CD8-positive, alpha-beta memory T cell (primary cell): ENCODE results near the gene BACH2. TPM values are rescaled to one million over a fixed set of nuclear protein-coding genes. Genes with fewer than 3 reads are reported as not detected.
A peak's percentile ranks its signal among the peaks of the same experiment; 100 is the strongest.

Experiments
- CTCF ChIA-PET: fragments of 350-600 bp; sonication (Branson Sonifier 250); formaldehyde crosslinking; loops from one replicate; lab custom pipeline; 2021; ENCODE audit warnings: antibody characterized with exemption; lab: Charles Lee
- POLR2A ChIA-PET: fragments of 350-600 bp; sonication (Branson Sonifier 250); formaldehyde crosslinking; loops from one replicate; lab custom pipeline; 2021; ENCODE audit warnings: antibody characterized with exemption; lab: Charles Lee
- DNase-seq, 5 donors: peaks; one replicate each; pipeline versions ENCODE4 v3.0.0 to v3.0.0-alpha.2; 2020 to 2022; ENCODE audit warnings: mixed read lengths in 1 of 5
- H3K27ac ChIP-seq: one replicate; pipeline ENCODE4 v1.7.0; 2013; ENCODE audit warnings: low read depth, mild to moderate bottlenecking, low read length, moderate library complexity
- H3K27me3 ChIP-seq: 2 replicates; pipeline ENCODE4 v1.7.0; 2013; ENCODE audit warnings: low read length, mild to moderate bottlenecking; ENCODE audit not compliant: insufficient read depth, poor library complexity, severe bottlenecking
- H3K36me3 ChIP-seq: 2 replicates; pipeline ENCODE4 v1.7.0; 2013; ENCODE audit warnings: mild to moderate bottlenecking, low read length, moderate library complexity; ENCODE audit not compliant: insufficient read depth
- H3K4me1 ChIP-seq: 2 replicates; pipeline ENCODE4 v1.7.0; 2013; ENCODE audit warnings: mild to moderate bottlenecking, low read length, moderate library complexity; ENCODE audit not compliant: insufficient read depth
- H3K4me3 ChIP-seq: 2 replicates; pipeline ENCODE4 v1.7.0; 2013; ENCODE audit warnings: mild to moderate bottlenecking, low read length
- H3K9me3 ChIP-seq: 2 replicates; pipeline ENCODE4 v1.7.0; 2013; ENCODE audit warnings: mild to moderate bottlenecking, low read length
- H3K27ac Mint-ChIP-seq, 8 donors: one replicate each; pipeline ENCODE4 v1.8.0; 2020 to 2021; ENCODE audit warnings: mixed read lengths in 8 of 8, mild to moderate bottlenecking in 6 of 8, inconsistent platforms in 3 of 8, moderate library complexity in 3 of 8
- H3K27me3 Mint-ChIP-seq, 2 donors: one replicate each; pipeline ENCODE4 v1.8.0; 2020 to 2021; ENCODE audit warnings: mixed read lengths in 2 of 2, mild to moderate bottlenecking in 1 of 2, moderate library complexity in 1 of 2
- H3K36me3 Mint-ChIP-seq, 3 donors: one replicate each; pipeline ENCODE4 v1.8.0; 2020 to 2021; ENCODE audit warnings: mixed read lengths in 3 of 3, inconsistent platforms in 1 of 3, mild to moderate bottlenecking in 1 of 3
- H3K4me1 Mint-ChIP-seq, 3 donors: one replicate each; pipeline ENCODE4 v1.8.0; 2020 to 2021; ENCODE audit warnings: mixed read lengths in 3 of 3, inconsistent platforms in 1 of 3, mild to moderate bottlenecking in 1 of 3
- H3K4me3 Mint-ChIP-seq, 7 donors: one replicate each; pipeline ENCODE4 v1.8.0; 2020 to 2021; ENCODE audit warnings: mixed read lengths in 7 of 7, mild to moderate bottlenecking in 6 of 7, moderate library complexity in 4 of 7, inconsistent platforms in 2 of 7
- H3K9me3 Mint-ChIP-seq, 5 donors: one replicate each; pipeline ENCODE4 v1.8.0; 2020 to 2022; ENCODE audit warnings: mixed read lengths in 5 of 5, mild to moderate bottlenecking in 3 of 5, moderate library complexity in 2 of 5, inconsistent platforms in 1 of 5
- polyA plus RNA-seq: library from polyadenylated mRNA; unstranded; fragments of 300-500 nt; fragmentation: Illumina TruSeq; gene quantifications from one replicate; pipeline ENCODE4 v1.2.3, GENCODE V29; 2021
- total RNA-seq, 2 experiments: library from RNA; stranded (reverse); gene quantifications; one replicate each; pipeline ENCODE4 v1.2.3, GENCODE V29; 2021

The BACH2 gene
- total and polyA plus RNA-seq, 3 experiments from 2014 or later: 7.4 to 41.8 (median 39.9) TPM

DNA sequence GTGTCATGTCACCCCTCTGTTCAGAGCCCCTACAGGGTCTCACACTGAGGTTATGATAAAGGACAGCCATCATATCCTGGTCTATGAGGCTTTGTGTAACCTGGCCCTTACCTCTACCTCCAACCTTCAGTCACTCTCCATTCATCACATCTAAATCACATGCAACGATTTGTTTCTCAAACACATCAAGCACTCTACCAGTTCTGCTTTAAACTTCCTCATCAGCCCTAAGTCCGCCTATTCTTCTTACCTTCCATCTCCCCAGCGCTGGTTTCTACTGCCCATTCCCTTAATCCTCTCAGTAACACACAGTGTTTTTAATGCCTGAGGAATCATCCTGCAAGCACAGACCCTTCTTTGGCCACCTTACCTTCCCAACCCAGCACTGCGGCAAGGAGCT, 17.9 kb upstream of the BACH2 start:
- Histone ChIP-seq H3K36me3 (no peaks in the 10 kb centered on the region), H3K27ac (no peak overlapping the region), H3K4me1 (no peaks in the 10 kb centered on the region), H3K4me3 (no peak overlapping the region), H3K27me3 (no peaks in the 10 kb centered on the region), H3K9me3 (no peaks in the 10 kb centered on the region)
- ChIA-PET CTCF (no interaction called here), POLR2A (no interaction called here)
- no peak for DNase-seq
- H3K27ac Mint-ChIP-seq: no peak overlapping the region
- peaks cover 10 to 20% of the 10 kb centered on the region in 2 donors for H3K27me3 Mint-ChIP-seq
- H3K4me1 Mint-ChIP-seq: peaks cover 0 to 4% (median 0%) of the 10 kb centered on the region in 3 donors
- no peak overlapping the region for H3K4me3 Mint-ChIP-seq
- peaks cover 0 to 3% (median 0%) of the 10 kb centered on the region in 3 donors for H3K36me3 Mint-ChIP-seq
- no peaks in the 10 kb centered on the region for H3K9me3 Mint-ChIP-seq

DNA sequence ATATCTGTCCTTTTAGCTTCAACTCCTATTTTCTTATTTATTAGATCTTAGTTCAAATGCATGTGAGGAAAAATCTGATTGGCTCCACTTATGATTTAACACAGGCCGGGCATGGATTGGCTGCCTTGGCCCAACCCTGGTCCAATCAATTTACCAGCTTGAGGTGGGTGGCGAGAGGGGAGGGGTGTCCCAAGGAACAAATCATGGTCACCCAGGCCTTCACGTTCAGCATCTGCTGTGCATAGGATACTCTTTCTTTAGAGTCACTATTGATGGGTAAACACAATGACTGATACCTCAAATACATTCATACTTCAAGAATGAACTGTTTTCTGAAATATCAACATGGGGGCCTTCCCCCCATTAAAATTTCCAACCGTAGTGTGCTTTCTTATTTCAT, 14.9 kb upstream of the BACH2 start:
- no peak for DNase-seq
- Histone ChIP-seq H3K4me3 (no peak overlapping the region), H3K9me3 (no peaks in the 10 kb centered on the region), H3K36me3 (no peaks in the 10 kb centered on the region), H3K27ac (no peak overlapping the region), H3K27me3 (no peaks in the 10 kb centered on the region), H3K4me1 (no peaks in the 10 kb centered on the region)
- Mint-ChIP-seq H3K9me3 (no peaks in the 10 kb centered on the region), H3K4me1 (no peaks in the 10 kb centered on the region), H3K4me3 (no peak overlapping the region), H3K27me3 (peaks cover 11 to 26% of the 10 kb centered on the region in 2 donors), H3K27ac (no peak overlapping the region), H3K36me3 (peaks cover 0 to 3% (median 0%) of the 10 kb centered on the region in 3 donors)
- ChIA-PET POLR2A (no interaction called here), CTCF (no interaction called here)

- CTCF ChIA-PET: no interaction called here
- no peak overlapping the region for H3K27ac Mint-ChIP-seq
- H3K4me1 ChIP-seq: peaks cover 3% of the 10 kb centered on the region
- H3K4me1 Mint-ChIP-seq: no peaks in the 10 kb centered on the region
- no peak overlapping the region for H3K4me3 Mint-ChIP-seq
- H3K9me3 ChIP-seq: no peaks in the 10 kb centered on the region
- H3K27me3 ChIP-seq: no peaks in the 10 kb centered on the region
- POLR2A ChIA-PET: no interaction called here
- H3K27ac ChIP-seq: no peak overlapping the region
- peaks cover 0 to 3% (median 0%) of the 10 kb centered on the region in 3 donors for H3K36me3 Mint-ChIP-seq
- DNase-seq: no peak
- H3K36me3 ChIP-seq: no peaks in the 10 kb centered on the region
- no peak overlapping the region for H3K4me3 ChIP-seq
- peaks cover 9 to 26% of the 10 kb centered on the region in 2 donors for H3K27me3 Mint-ChIP-seq
- no peaks in the 10 kb centered on the region for H3K9me3 Mint-ChIP-seq
These were observed 9.3 kb upstream of the BACH2 start for GRCh38 chr6:90305800-90306448.

DNA sequence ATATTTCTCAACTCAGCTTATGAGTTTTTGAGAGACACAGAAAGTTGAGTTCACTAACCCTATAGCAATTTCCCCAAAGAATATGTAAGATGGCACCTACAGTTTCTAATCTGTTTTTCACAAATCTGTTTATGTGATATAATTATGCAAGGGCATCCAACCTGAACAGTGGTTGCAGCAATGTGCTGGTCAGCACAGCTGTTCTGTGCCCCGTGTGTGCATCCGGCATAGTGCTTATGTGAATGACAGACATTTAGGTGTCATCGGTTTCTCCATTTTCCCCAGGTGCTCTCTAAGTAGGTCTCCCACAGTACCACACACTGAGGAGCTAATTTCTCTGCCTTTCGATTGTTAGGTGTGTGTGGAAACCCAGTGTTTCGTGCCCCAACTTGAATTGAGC, 7.7 kb upstream of the BACH2 start:
- no peak overlapping the region for H3K27ac ChIP-seq
- Mint-ChIP-seq H3K4me1 (no peaks in the 10 kb centered on the region), H3K27me3 (peaks cover 6 to 22% of the 10 kb centered on the region in 2 donors)

DNA sequence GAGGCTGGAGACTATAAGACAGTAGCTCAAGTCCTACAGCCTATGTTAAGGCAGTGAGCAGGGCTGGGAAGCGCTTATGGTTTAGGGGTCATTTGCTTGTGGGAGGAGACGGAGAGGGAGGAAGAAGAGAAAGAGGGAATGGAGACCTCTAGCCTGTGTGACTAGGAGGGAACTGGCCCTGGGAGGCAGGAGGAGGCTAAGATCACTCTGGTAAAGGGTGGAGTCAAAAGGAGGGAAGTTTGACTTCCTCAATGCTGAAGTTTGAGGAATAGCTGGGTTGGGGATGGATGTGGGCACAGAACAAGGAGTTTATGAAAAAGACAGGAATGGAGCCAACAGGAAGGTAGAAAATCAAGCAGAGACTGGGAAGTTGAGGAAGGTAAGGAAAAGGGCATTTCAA, 6.4 kb upstream of the BACH2 start:
- no peak overlapping the region for H3K27ac ChIP-seq
- Mint-ChIP-seq H3K27ac (no peak overlapping the region), H3K9me3 (no peaks in the 10 kb centered on the region), H3K4me1 (peaks cover 0 to 4% (median under 1%) of the 10 kb centered on the region in 3 donors), H3K4me3 (no peak overlapping the region), H3K36me3 (no peaks in the 10 kb centered on the region), H3K27me3 (peaks cover 3 to 19% of the 10 kb centered on the region in 2 donors)
- no peak overlapping the region for H3K4me3 ChIP-seq
- CTCF ChIA-PET: interaction anchor here (0.9 to 1.2 kb wide), 2 partner anchors 12 to 362 kb away, joined by 3 read pairs; no protein-coding TSS in a partner anchor
- POLR2A ChIA-PET: interaction anchor here (0.7 kb wide), 1 partner anchor 177 kb away, joined by 3 read pairs; no protein-coding TSS in a partner anchor
- DNase-seq: no peak
- H3K27me3 ChIP-seq: no peaks in the 10 kb centered on the region
- no peaks in the 10 kb centered on the region for H3K9me3 ChIP-seq
- H3K4me1 ChIP-seq: peaks cover 3% of the 10 kb centered on the region
- no peaks in the 10 kb centered on the region for H3K36me3 ChIP-seq

More for the DNA sequence above, 7.7 kb upstream of the BACH2 start:
- H3K9me3 ChIP-seq: no peaks in the 10 kb centered on the region
- CTCF ChIA-PET: interaction anchor here (0.7 to 1.7 kb wide), 4 partner anchors 9 to 364 kb away, joined by 3 to 8 read pairs (median 4); no protein-coding TSS in a partner anchor
- H3K27me3 ChIP-seq: no peaks in the 10 kb centered on the region
- H3K4me1 ChIP-seq: peaks cover 3% of the 10 kb centered on the region
- no peaks in the 10 kb centered on the region for H3K36me3 ChIP-seq
- no peaks in the 10 kb centered on the region for H3K36me3 Mint-ChIP-seq
- H3K27ac Mint-ChIP-seq: peak overlapping the region in 2 of 8 donors; percentile 21 to 29
- H3K9me3 Mint-ChIP-seq: no peaks in the 10 kb centered on the region
- H3K4me3 Mint-ChIP-seq: no peak overlapping the region
- POLR2A ChIA-PET: interaction anchor here (0.6 kb wide), 1 partner anchor 74 kb away, joined by 4 read pairs; no protein-coding TSS in a partner anchor
- DNase-seq: no peak
- no peak overlapping the region for H3K4me3 ChIP-seq

DNA sequence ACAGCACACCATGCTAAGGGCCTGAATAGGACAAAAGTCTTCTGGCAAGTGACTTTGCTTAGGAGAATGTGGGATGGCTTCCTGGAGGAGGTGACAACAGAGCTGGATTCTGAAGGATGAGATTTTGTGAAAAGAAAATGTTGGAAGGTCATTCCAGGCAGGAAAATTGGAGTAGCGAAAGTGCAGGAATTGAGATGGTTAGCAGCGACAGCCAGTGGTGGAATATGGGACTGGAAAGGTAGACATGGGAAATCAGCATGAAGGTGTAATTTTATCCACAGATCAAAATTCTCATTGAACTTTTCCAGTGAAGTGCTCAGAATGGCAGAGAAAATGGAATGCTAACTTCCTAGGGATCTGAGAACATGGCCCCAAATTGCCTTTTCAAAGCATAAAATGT, 5.7 kb upstream of the BACH2 start:
- Mint-ChIP-seq H3K4me1 (peaks cover 0 to 7% (median 6%) of the 10 kb centered on the region in 3 donors), H3K36me3 (no peaks in the 10 kb centered on the region), H3K9me3 (no peaks in the 10 kb centered on the region), H3K27ac (no peak overlapping the region), H3K27me3 (peaks cover 3 to 19% of the 10 kb centered on the region in 2 donors), H3K4me3 (no peak overlapping the region)
- Histone ChIP-seq H3K36me3 (no peaks in the 10 kb centered on the region), H3K27ac (no peak overlapping the region), H3K27me3 (no peaks in the 10 kb centered on the region), H3K4me1 (peaks cover 3% of the 10 kb centered on the region), H3K9me3 (no peaks in the 10 kb centered on the region), H3K4me3 (no peak overlapping the region)
- no peak for DNase-seq
- ChIA-PET CTCF (no interaction called here), POLR2A (no interaction called here)

DNA sequence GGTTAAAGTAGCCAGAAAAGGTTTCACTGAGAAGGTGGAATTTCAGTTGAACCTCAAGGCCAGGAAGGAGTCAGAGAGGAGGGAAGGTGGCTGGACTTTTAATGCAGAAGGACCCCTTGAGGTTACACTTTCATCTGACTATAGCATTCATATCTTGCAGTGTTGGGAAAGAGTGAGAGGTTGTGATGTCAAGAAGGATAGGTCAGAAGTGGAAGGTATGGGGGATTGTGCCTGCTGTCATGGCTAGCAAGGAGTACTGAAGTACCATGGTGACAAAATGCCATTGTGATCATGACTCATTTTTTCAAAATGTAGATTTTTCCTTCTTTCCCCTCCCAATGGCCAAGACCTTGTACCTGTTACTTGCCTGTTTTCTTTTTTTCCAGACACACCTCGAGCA, 5.2 kb upstream of the BACH2 start:
- no peak overlapping the region for H3K4me3 ChIP-seq
- H3K27me3 ChIP-seq: no peaks in the 10 kb centered on the region
- H3K9me3 ChIP-seq: no peaks in the 10 kb centered on the region
- no peaks in the 10 kb centered on the region for H3K9me3 Mint-ChIP-seq
- H3K36me3 ChIP-seq: no peaks in the 10 kb centered on the region
- peaks cover 3 to 16% of the 10 kb centered on the region in 2 donors for H3K27me3 Mint-ChIP-seq
- CTCF ChIA-PET: no interaction called here
- H3K36me3 Mint-ChIP-seq: no peaks in the 10 kb centered on the region
- H3K4me1 ChIP-seq: peaks cover 3% of the 10 kb centered on the region
- no peak overlapping the region for H3K27ac Mint-ChIP-seq
- H3K4me1 Mint-ChIP-seq: peaks cover 0 to 9% (median 6%) of the 10 kb centered on the region in 3 donors
- no peak overlapping the region for H3K4me3 Mint-ChIP-seq
- POLR2A ChIA-PET: no interaction called here
- no peak overlapping the region for H3K27ac ChIP-seq
- DNase-seq: no peak

DNA sequence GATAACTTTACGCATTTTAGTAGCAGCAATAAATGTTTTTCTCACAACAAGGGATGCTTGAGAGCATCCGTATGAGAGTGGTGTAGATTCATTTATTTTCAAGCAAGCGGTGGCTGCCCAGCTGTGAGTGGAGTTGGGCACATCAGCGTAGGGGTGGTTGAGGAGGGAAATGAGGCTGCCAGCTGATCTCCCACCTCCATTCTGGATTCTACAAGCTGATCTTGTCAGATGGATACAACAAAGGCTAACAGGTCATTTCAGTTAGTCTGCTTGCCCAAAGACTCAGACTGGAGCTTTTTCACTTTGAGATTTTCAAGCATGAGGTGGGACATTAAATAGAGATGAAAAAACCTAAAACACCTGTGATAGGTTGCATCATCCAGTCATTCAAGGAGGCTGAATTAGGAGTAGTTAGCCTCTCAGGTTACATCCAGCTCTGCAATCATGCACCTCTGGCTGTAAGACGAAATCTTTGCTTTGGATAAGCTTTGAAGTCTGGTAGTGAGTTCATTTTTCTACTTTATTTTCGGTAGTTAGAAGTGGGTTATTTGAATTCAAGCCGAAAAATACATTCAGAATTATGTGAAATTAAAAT, 1.9 kb upstream of the BACH2 start:
- Mint-ChIP-seq H3K36me3 (peaks cover 0 to 6% (median 0%) of the 10 kb centered on the region in 3 donors), H3K9me3 (no peaks in the 10 kb centered on the region), H3K27ac (peak overlapping the region in 7 of 8 donors; percentile 5 to 91 (median 79)), H3K27me3 (peaks cover 6 to 15% of the 10 kb centered on the region in 2 donors), H3K4me1 (peaks cover 13 to 22% (median 20%) of the 10 kb centered on the region in 3 donors), H3K4me3 (peak overlapping the region in 5 of 7 donors; percentile 26 to 79 (median 73))
- no peak for DNase-seq
- Histone ChIP-seq H3K27me3 (no peaks in the 10 kb centered on the region), H3K9me3 (no peaks in the 10 kb centered on the region), H3K36me3 (no peaks in the 10 kb centered on the region), H3K27ac (no peak overlapping the region), H3K4me3 (no peak overlapping the region), H3K4me1 (peaks cover 3% of the 10 kb centered on the region)
- POLR2A ChIA-PET: interaction anchor here (0.9 kb wide), 1 partner anchor 125 kb away, joined by 4 read pairs; no protein-coding TSS in a partner anchor
- CTCF ChIA-PET: interaction anchor here (1.2 to 2.2 kb wide), 3 partner anchors 11 to 181 kb away, joined by 3 to 5 read pairs (median 3); no protein-coding TSS in a partner anchor
